Measurements from ENCODE around the gene BMPER.

GRCh38 chr7:33922820-33923219 is 17.5 kb downstream of the BMPER start:
- no peak for TF ChIP-seq KLF9 (tag by site-specific recombination; IDR thresholded peaks at IDR 0.05; ENCODE audit: low read depth)
- TF ChIP-seq ZNF266 (tag by site-specific recombination; IDR thresholded peaks at IDR 0.05; ENCODE audit: low read depth) = no peak
- no peak for TF ChIP-seq KLF10 (tag by site-specific recombination; IDR thresholded peaks at IDR 0.05)
- TF ChIP-seq CTCF (tag by site-specific recombination; IDR thresholded peaks at IDR 0.05) = no peak
- TF ChIP-seq ZNF639 (tag by site-specific recombination; IDR thresholded peaks at IDR 0.05) = no peak
- TF ChIP-seq ZNF350 (tag by site-specific recombination; IDR thresholded peaks at IDR 0.05) = no peak
- no peak for TF ChIP-seq KLF8 (tag by site-specific recombination; IDR thresholded peaks at IDR 0.05)
- no peak for TF ChIP-seq RBAK (tag by site-specific recombination; IDR thresholded peaks at IDR 0.05)
- TF ChIP-seq ZNF416 (tag by site-specific recombination; IDR thresholded peaks at IDR 0.05) = no peak
- TF ChIP-seq ZNF785 (tag by site-specific recombination; IDR thresholded peaks at IDR 0.05) = no peak
- no peak for TF ChIP-seq HIC1 (tag by site-specific recombination; IDR thresholded peaks at IDR 0.05)
